Pancreas (tissue), 10 donors: ENCODE results near the gene PTPRK. TPM values are rescaled to one million over a fixed set of nuclear protein-coding genes. Genes with fewer than 3 reads are reported as not detected.

Source experiments
- ATAC-seq, 4 donors: fragments of 200-7000 bp; cut with Tn5 transposase; one replicate each; pipeline versions ENCODE4 v1.8.0 to v1.9.1; 2020; ENCODE audit warnings: mild to moderate bottlenecking in 4 of 4, moderate library complexity in 4 of 4
- DNase-seq, 6 donors: peaks; one replicate each; pipeline ENCODE4 v3.0.0-alpha.2; 2020
- FAIRE-seq: peaks from 2 replicates; lab custom pipeline; 2012; peaks lifted over from hg19 to GRCh38; lab: Jason Lieb, UNC
- H3K27ac ChIP-seq, 4 donors: fragments of 200-600 bp; sonication (generic); 1 replicate in 3 of 4; 2 replicates in 1 of 4; pipeline versions ENCODE4 v1.5.0 to v1.8.0; 2020
- H3K27me3 ChIP-seq, 4 donors: fragments of 200-600 bp; one replicate each; pipeline ENCODE4 v1.8.0; 2021
- H3K36me3 ChIP-seq, 3 donors: fragments of 200-600 bp; sonication (generic) in 1 of 3; one replicate each; pipeline versions ENCODE4 v1.5.0 to v1.8.0; 2020 to 2021
- H3K4me1 ChIP-seq, 3 donors: fragments of 200-600 bp; one replicate each; pipeline ENCODE4 v1.8.0; 2021
- H3K4me3 ChIP-seq, 4 donors: fragments of 200-600 bp; sonication (generic) in 2 of 4; one replicate each; pipeline versions ENCODE4 v1.5.0 to v1.8.0; 2020 to 2021
- H3K9me3 ChIP-seq, 4 donors: fragments of 200-600 bp; one replicate each; pipeline ENCODE4 v1.8.0; 2021
- WGBS, 2 donors: extraction: QIAGEN DNeasy Blood & Tissue Kit; methylation state at CpG; one replicate each; pipeline ENCODE4 v1.1.7; 2013; 5-methylcytosine and 5-hydroxymethylcytosine counted together
- intact Hi-C, 3 donors: fragments of 100-400 bp; cut with DNase I; formaldehyde crosslinking; loops; one replicate each; pipeline versions ENCODE4 v1.11.1 to v1.14.2; 2022
- polyA plus RNA-seq, 2 donors: library from polyadenylated mRNA; stranded (reverse); fragments of 200-250 nt; gene quantifications; one replicate each; pipeline ENCODE4 v1.2.3, GENCODE V29; 2013
- total RNA-seq, 6 donors: library from RNA; stranded (reverse); fragmentation: NEBNext Ultra II Directional in 4 of 6; extraction: Animal tissue kit (Norgen Biotek cat#: 25700) in 4 of 6; gene quantifications; one replicate each; pipeline versions ENCODE4 v1.2.1 to v1.2.4, GENCODE V29; 2021 to 2023
- TF ChIP-seq, protein P1 (sequence below), 4 donors: fragments of 200-600 bp; sonication (generic) in 3 of 4; IDR thresholded peaks; one replicate each; pipeline versions ENCODE4 v1.5.0 to v1.8.0; 2021; ENCODE audit warnings: antibody characterized with exemption in 4 of 4
- donor health status: healthy with polysubstance abuse.
- donor health status: DM: no; HTN: no; CAD: no; lungs with moderate emphysema.
- donor health status: DM: no; HTN: no; CAD: no.
- donor health status: control.
- donor health status: control.
- donor health status: Bipolar disorder and iron deficiency.
- donor health status: DM: yes; HTN: yes; CAD: no.
- donor health status: DM: no; HTN: no; CAD: no.
- donor health status: DM: no; HTN: no; CAD: no.
- donor health status: DM: yes; HTN: yes; CAD: no.

PTPRK gene
- total and polyA plus RNA-seq, 8 donors, result 10.5 to 72.7 (median 51.7) TPM

GRCh38 chr6:127976796-127977195, 543.6 kb downstream of the PTPRK start:
- H3K4me1 ChIP-seq, result no peaks in the 10 kb centered on the region
- intact Hi-C loops, result no loop called here
- TF ChIP-seq, protein P1, sequence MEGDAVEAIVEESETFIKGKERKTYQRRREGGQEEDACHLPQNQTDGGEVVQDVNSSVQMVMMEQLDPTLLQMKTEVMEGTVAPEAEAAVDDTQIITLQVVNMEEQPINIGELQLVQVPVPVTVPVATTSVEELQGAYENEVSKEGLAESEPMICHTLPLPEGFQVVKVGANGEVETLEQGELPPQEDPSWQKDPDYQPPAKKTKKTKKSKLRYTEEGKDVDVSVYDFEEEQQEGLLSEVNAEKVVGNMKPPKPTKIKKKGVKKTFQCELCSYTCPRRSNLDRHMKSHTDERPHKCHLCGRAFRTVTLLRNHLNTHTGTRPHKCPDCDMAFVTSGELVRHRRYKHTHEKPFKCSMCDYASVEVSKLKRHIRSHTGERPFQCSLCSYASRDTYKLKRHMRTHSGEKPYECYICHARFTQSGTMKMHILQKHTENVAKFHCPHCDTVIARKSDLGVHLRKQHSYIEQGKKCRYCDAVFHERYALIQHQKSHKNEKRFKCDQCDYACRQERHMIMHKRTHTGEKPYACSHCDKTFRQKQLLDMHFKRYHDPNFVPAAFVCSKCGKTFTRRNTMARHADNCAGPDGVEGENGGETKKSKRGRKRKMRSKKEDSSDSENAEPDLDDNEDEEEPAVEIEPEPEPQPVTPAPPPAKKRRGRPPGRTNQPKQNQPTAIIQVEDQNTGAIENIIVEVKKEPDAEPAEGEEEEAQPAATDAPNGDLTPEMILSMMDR (IDR thresholded peaks at IDR 0.05), result no peak
- H3K9me3 ChIP-seq, result no peaks in the 10 kb centered on the region
- ATAC-seq (no peak), DNase-seq (no peak), FAIRE-seq (no peak)
- H3K27ac ChIP-seq, result no peak overlapping the region
- no peak overlapping the region for H3K4me3 ChIP-seq
- 96 to 98% methylated on average over 4 of the region's 4 CpGs for WGBS, 2 donors
- H3K36me3 ChIP-seq, result peaks cover 0 to 63% (median 4%) of the 10 kb centered on the region in 3 donors
- no peaks in the 10 kb centered on the region for H3K27me3 ChIP-seq

DNA sequence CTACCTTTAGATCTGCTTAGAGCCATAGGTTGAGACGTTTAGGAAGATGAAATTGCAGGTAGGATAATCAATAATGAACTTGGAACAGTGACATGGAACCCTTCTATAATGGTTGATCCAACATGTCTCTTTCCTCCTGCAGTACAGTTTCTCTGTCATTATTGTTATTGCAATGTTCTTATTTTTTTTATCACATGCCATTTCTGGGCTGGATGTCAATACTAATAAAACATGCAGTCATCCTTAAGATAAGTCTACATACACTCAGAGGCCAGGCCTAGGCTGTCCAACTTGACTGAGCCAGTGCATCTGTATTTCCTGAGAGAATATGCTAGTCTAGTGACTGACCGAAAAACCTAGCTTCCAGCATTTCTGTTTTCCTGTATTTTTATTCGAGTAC, 544.3 kb downstream of the PTPRK start:
- no peak for FAIRE-seq

DNA sequence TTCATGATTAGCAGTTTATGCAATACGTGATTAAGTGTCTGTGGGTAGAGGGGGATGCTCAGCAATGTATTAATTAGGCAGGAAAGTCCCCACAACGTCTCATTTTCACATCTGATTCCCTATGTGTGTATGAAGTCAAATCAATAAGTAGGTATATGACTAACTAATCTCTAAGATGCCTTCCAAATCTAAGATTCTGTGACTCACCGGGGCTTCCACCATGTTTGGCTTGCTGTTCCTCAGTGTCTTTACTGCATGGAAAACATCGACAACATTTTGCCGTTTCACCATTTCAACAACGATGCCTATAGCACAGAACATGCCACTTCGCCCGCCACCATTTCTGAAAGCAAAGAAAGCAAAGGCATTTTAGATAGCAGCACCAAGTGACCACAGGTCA, 547.6 kb downstream of the PTPRK start:
- DNase-seq (no peak), ATAC-seq (no peak), FAIRE-seq (no peak)
- no peaks in the 10 kb centered on the region for H3K9me3 ChIP-seq
- no peak overlapping the region for H3K4me3 ChIP-seq
- H3K36me3 ChIP-seq, result peaks cover 0 to 41% (median 9%) of the 10 kb centered on the region in 3 donors
- H3K4me1 ChIP-seq, result no peaks in the 10 kb centered on the region
- WGBS, 2 donors, result 86 to 95% methylated on average over 8 of the region's 8 CpGs
- intact Hi-C loops, result no loop called here
- TF ChIP-seq, protein P1 (IDR thresholded peaks at IDR 0.05), result no peak
- H3K27ac ChIP-seq, result no peak overlapping the region
- no peaks in the 10 kb centered on the region for H3K27me3 ChIP-seq

More for the DNA sequence above, 544.3 kb downstream of the PTPRK start:
- no peak for DNase-seq
- H3K27ac ChIP-seq, result no peak overlapping the region
- intact Hi-C loops, result no loop called here
- H3K9me3 ChIP-seq, result no peaks in the 10 kb centered on the region
- no peaks in the 10 kb centered on the region for H3K4me1 ChIP-seq
- 69 to 86% methylated on average over 3 of the region's 3 CpGs for WGBS, 2 donors
- peaks cover 0 to 58% (median 4%) of the 10 kb centered on the region in 3 donors for H3K36me3 ChIP-seq
- no peaks in the 10 kb centered on the region for H3K27me3 ChIP-seq
- ATAC-seq, result no peak
- TF ChIP-seq, protein P1 (IDR thresholded peaks at IDR 0.05), result no peak
- H3K4me3 ChIP-seq, result no peak overlapping the region

DNA sequence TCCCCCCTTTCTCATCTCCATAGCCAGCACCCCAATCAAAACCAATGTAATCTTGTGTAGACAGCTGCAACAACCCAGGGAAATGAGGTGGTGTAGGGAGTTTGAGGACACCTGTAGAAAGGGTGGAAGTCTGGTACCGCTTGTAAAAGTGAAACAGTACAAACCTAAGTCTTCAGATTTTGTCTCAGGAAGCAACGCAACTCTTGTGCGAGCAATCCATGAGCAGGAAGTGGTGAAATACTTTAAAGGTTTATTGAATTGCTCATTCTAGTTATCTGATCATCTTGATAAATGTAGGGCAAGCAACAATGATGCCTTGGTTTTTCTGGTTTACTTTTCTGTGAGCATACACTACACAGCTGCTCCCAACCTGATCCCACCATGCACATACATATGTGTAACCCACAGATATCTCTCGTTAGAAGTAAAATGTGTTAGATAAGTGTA, 548.4 kb downstream of the PTPRK start:
- Histone ChIP-seq H3K27ac (no peak overlapping the region), H3K36me3 (peaks cover 0 to 35% (median 9%) of the 10 kb centered on the region in 3 donors), H3K27me3 (no peaks in the 10 kb centered on the region), H3K4me1 (no peaks in the 10 kb centered on the region), H3K4me3 (no peak overlapping the region), H3K9me3 (no peaks in the 10 kb centered on the region)
- FAIRE-seq (no peak), ATAC-seq (peak in 1 of 4 donors; percentile 37), DNase-seq (no peak)
- 77 to 92% methylated on average over 4 of the region's 4 CpGs for WGBS, 2 donors
- intact Hi-C loops, result no loop called here
- TF ChIP-seq, protein P1 (IDR thresholded peaks at IDR 0.05), result no peak

DNA sequence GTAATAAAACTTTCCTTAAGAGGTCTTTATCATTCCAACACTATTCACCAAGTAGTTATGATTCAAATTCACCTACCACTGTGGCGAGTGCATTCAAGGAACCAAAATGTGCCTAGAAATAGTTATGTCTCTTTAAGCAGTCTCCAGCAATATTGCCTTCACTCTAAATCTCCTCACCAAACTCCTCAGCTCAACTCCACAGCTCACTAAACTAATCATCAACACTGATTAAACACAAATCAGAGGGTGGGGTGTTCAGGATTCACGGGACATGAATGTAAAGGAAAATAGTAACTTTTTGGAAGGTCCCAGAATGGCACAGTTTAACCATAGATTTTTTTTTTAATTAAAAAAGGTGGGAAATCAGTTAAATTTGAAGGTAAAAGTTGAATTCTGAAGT, 549.0 kb downstream of the PTPRK start:
- Histone ChIP-seq H3K4me1 (no peaks in the 10 kb centered on the region), H3K27ac (no peak overlapping the region), H3K9me3 (no peaks in the 10 kb centered on the region), H3K27me3 (no peaks in the 10 kb centered on the region), H3K36me3 (peaks cover 0 to 29% (median 9%) of the 10 kb centered on the region in 3 donors), H3K4me3 (no peak overlapping the region)
- ATAC-seq (no peak), DNase-seq (no peak), FAIRE-seq (no peak)
- WGBS, 2 donors, result 94 to 99% methylated on average over 2 of the region's 2 CpGs
- intact Hi-C loops, result no loop called here
- TF ChIP-seq, protein P1 (IDR thresholded peaks at IDR 0.05), result no peak
